Panc1 (cell line): Measurements from ENCODE around the gene CNPY3. TPM values are rescaled to one million over a fixed set of nuclear protein-coding genes. Genes with fewer than 3 reads are reported as not detected.

ENCODE experiments used
- ATAC-seq: fragments of 200-7000 bp; cut with Tn5 transposase; 2 replicates; pipeline ENCODE4 v1.9.1; 2020; ENCODE audit warnings: mild to moderate bottlenecking, moderate library complexity
- BruUV-seq: library from RNA; stranded (reverse); fragments of 400-500 nt; replicated peaks from 2 replicates; lab custom pipeline; 2021; lab: Mats Ljungman, UMichigan
- CTCF ChIA-PET: fragments of 300-600 bp; sonication (Branson Sonifier 250); formaldehyde crosslinking; loops from one replicate; lab custom pipeline; 2022; ENCODE audit warnings: antibody characterized with exemption; lab: Charles Lee
- POLR2A ChIA-PET: fragments of 300-600 bp; sonication (Branson Sonifier 250); formaldehyde crosslinking; loops from one replicate; lab custom pipeline; 2022; ENCODE audit warnings: antibody characterized with exemption; lab: Charles Lee
- DNase-seq: peaks from one replicate; pipeline ENCODE4 v3.0.0-alpha.2; 2010; ENCODE audit warnings: low read depth, low spot score
- H3K27ac ChIP-seq: 2 replicates; pipeline ENCODE4 v1.5.1; 2011; ENCODE audit warnings: mild to moderate bottlenecking, low read length, inconsistent platforms
- H3K27me3 ChIP-seq: fragments of 200-500 bp; sonication (Bioruptor generic); 2 replicates; pipeline ENCODE4 v1.6.0; 2014; ENCODE audit warnings: low read length, inconsistent platforms; ENCODE audit not compliant: control insufficient read depth, insufficient read depth
- H3K36me3 ChIP-seq: fragments of 200-500 bp; sonication (Bioruptor generic); 2 replicates; pipeline ENCODE4 v1.5.1; 2014; ENCODE audit warnings: inconsistent platforms, mild to moderate bottlenecking, low read length, moderate library complexity; ENCODE audit not compliant: control insufficient read depth, insufficient read depth
- H3K4me1 ChIP-seq: 2 replicates; pipeline ENCODE4 v1.5.1; 2011; ENCODE audit warnings: inconsistent platforms, mild to moderate bottlenecking, low read length, moderate library complexity; ENCODE audit not compliant: control insufficient read depth, insufficient read depth
- H3K4me3 ChIP-seq, 2 experiments: 2 replicates each; pipeline ENCODE4 v1.5.1; 2011 to 2012; ENCODE audit warnings: low read depth in 2 of 2, low read length in 2 of 2, mild to moderate bottlenecking in 2 of 2, inconsistent platforms in 1 of 2, moderate library complexity in 1 of 2
- H3K9me3 ChIP-seq: fragments of 200-500 bp; sonication (Bioruptor generic); 2 replicates; pipeline ENCODE4 v1.5.1; 2014; ENCODE audit warnings: low read depth, mild to moderate bottlenecking, inconsistent platforms, low read length, moderate library complexity; ENCODE audit not compliant: control insufficient read depth, insufficient read depth
- CTCF ChIP-seq: fragments of 450-650 bp; IDR thresholded peaks from 2 replicates; pipeline ENCODE4 v1.5.1; 2017; ENCODE audit warnings: mild to moderate bottlenecking
- POLR2AphosphoS5 ChIP-seq: IDR thresholded peaks from 2 replicates; pipeline ENCODE4 v1.6.1; 2012; ENCODE audit warnings: mild to moderate bottlenecking, low read depth, low read length, moderate library complexity
- REST ChIP-seq, 2 experiments: IDR thresholded peaks; 2 replicates each; pipeline ENCODE4 v1.6.1; 2011 to 2012; ENCODE audit warnings: low read depth in 2 of 2, control low read depth in 1 of 2, low read length in 1 of 2, mild to moderate bottlenecking in 1 of 2, moderate library complexity in 1 of 2; ENCODE audit not compliant: insufficient read depth in 1 of 2
- SIN3A ChIP-seq: IDR thresholded peaks from 2 replicates; pipeline ENCODE4 v1.6.1; 2012; ENCODE audit warnings: low read depth, mild to moderate bottlenecking, low read length, moderate library complexity, borderline replicate concordance; ENCODE audit not compliant: insufficient read depth
- TCF7L2 ChIP-seq: IDR thresholded peaks from 2 replicates; pipeline ENCODE4 v1.6.1; 2011; ENCODE audit warnings: mild to moderate bottlenecking, low read depth, low read length, inconsistent platforms
- in situ Hi-C: cut with HindIII; loops from 2 replicates; pipeline ENCODE4 v1.10.0; 2016; ENCODE audit warnings: low sequenced_read_pairs, low pct_unique_long_range_greater_than_20kb
- intact Hi-C: fragments of 100-400 bp; cut with micrococcal nuclease; formaldehyde crosslinking; loops from one replicate; pipeline ENCODE4 v1.10.0; 2022; ENCODE audit not compliant: unreplicated experiment
- total RNA-seq: library from RNA; stranded (reverse); gene quantifications from one replicate; pipeline ENCODE4 v1.2.1, GENCODE V29; 2021; ENCODE audit not compliant: unreplicated experiment

The CNPY3 gene
- total RNA-seq, 1 experiment from 2014 or later: 72.8 TPM

GRCh38 chr6:42933205-42933604, 3.9 kb downstream of the CNPY3 start:
- no peak for ATAC-seq
- in situ Hi-C loops: no loop called here
- H3K9me3 ChIP-seq: no peaks in the 10 kb centered on the region
- no peak overlapping the region for H3K4me3 ChIP-seq
- TF ChIP-seq REST (IDR thresholded peaks at IDR 0.05; ENCODE audit: insufficient read depth in 1 of 2, low read depth in 2 of 2, low read length in 1 of 2): no peak
- TF ChIP-seq POLR2AphosphoS5: no peak
- no peak for TF ChIP-seq SIN3A
- no peak for TF ChIP-seq CTCF
- no peak for TF ChIP-seq TCF7L2
- peaks cover 8% of the 10 kb centered on the region; the same call in 1 of the 2 replicates for H3K36me3 ChIP-seq
- no peak for DNase-seq
- BruUV-seq: no TSS peak
- no peaks in the 10 kb centered on the region for H3K27me3 ChIP-seq
- ChIA-PET CTCF (no interaction called here), POLR2A (interaction anchor here (0.7 kb wide), 1 partner anchor 116 kb away, joined by 3 read pairs; no protein-coding TSS in a partner anchor)
- no peak overlapping the region for H3K27ac ChIP-seq
- intact Hi-C loops: no loop called here
- peaks cover 4% of the 10 kb centered on the region; the same call in 1 of the 2 replicates for H3K4me1 ChIP-seq

DNA sequence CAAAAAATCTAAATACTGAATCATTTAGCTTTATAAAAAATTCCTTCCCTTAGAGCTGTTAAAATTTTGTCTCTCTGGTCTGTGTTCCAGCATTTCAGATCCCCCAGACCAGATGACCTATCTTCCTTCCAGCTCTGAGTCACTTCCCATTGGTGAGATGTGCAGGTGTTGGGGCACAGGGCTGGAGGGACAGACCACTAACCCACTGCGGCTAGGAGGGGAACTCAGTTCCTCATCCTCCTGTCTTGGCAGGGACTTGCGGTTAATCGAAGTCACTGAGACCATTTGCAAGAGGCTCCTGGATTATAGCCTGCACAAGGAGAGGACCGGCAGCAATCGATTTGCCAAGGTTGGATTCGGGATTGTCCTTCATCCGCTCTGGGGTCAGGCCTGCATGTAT, 6.0 kb downstream of the CNPY3 start:
- intact Hi-C loops: no loop called here
- no TSS peak for BruUV-seq
- no peak for ATAC-seq
- no peaks in the 10 kb centered on the region for H3K4me1 ChIP-seq
- peaks cover 6% of the 10 kb centered on the region; the same call in 1 of the 2 replicates for H3K36me3 ChIP-seq
- no peak for DNase-seq
- TF ChIP-seq SIN3A (no peak), REST (IDR thresholded peaks at IDR 0.05; ENCODE audit: insufficient read depth in 1 of 2, low read depth in 2 of 2, low read length in 1 of 2) (no peak), POLR2AphosphoS5 (no peak), TCF7L2 (no peak), CTCF (no peak)
- CTCF ChIA-PET: no interaction called here
- H3K4me3 ChIP-seq: no peak overlapping the region
- POLR2A ChIA-PET: no interaction called here
- no peaks in the 10 kb centered on the region for H3K27me3 ChIP-seq
- in situ Hi-C loops: no loop called here
- no peaks in the 10 kb centered on the region for H3K9me3 ChIP-seq
- no peak overlapping the region for H3K27ac ChIP-seq
